ENCODE results near the gene USP24.

GRCh38 chr1:55212349-55213150, 2.6 kb downstream of the USP24 start:
- TF ChIP-seq NR2C2 (CRISPR knock-in tag; IDR thresholded peaks at IDR 0.05) (no peak), TEAD4 (CRISPR knock-in tag; IDR thresholded peaks at IDR 0.05) (no peak), FOXK1 (CRISPR knock-in tag; IDR thresholded peaks at IDR 0.05) (no peak)
- TF ChIP-seq, protein P1, sequence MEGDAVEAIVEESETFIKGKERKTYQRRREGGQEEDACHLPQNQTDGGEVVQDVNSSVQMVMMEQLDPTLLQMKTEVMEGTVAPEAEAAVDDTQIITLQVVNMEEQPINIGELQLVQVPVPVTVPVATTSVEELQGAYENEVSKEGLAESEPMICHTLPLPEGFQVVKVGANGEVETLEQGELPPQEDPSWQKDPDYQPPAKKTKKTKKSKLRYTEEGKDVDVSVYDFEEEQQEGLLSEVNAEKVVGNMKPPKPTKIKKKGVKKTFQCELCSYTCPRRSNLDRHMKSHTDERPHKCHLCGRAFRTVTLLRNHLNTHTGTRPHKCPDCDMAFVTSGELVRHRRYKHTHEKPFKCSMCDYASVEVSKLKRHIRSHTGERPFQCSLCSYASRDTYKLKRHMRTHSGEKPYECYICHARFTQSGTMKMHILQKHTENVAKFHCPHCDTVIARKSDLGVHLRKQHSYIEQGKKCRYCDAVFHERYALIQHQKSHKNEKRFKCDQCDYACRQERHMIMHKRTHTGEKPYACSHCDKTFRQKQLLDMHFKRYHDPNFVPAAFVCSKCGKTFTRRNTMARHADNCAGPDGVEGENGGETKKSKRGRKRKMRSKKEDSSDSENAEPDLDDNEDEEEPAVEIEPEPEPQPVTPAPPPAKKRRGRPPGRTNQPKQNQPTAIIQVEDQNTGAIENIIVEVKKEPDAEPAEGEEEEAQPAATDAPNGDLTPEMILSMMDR (IDR thresholded peaks at IDR 0.05) = no peak
